Stimulated activated CD4-positive, alpha-beta T cell treated with anti-CD3 and anti-CD28 coated beads, Interleukin-4, amount 100 ng/mL, for 48 hours (primary cell): ENCODE results near the gene TRIM37.

Experiments used
- DNase-seq, 2 donors: peaks; one replicate each; pipeline ENCODE4 v3.0.0-alpha.2; 2020; ENCODE audit warnings: low read depth in 2 of 2

TRIM37 gene

GRCh38 chr17:59030811-59031210 is 75.9 kb downstream of the TRIM37 start:
- DNase-seq: no peak

GRCh38 chr17:59028328-59028727 is 78.4 kb downstream of the TRIM37 start:
- DNase-seq: no peak

DNA sequence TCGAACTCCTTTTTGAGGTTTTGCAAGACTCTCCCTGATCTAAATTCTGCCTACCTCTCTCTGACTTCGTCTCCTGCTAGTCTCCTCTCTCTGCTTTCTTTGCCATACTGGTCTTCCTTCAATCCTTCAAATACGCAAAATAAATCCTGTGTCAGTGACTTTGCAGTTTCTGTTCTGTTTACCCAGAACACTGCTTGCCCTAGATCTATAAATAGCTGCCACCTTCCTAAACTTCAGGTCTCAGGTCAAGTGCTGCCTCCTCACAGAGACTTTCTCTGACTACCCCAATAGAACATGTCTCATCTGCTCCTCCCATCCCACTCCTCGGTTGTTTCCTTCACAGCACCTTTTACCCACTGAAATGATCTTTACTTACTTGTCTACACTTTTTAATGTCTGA is 78.9 kb downstream of the TRIM37 start:
- DNase-seq: no peak

DNA sequence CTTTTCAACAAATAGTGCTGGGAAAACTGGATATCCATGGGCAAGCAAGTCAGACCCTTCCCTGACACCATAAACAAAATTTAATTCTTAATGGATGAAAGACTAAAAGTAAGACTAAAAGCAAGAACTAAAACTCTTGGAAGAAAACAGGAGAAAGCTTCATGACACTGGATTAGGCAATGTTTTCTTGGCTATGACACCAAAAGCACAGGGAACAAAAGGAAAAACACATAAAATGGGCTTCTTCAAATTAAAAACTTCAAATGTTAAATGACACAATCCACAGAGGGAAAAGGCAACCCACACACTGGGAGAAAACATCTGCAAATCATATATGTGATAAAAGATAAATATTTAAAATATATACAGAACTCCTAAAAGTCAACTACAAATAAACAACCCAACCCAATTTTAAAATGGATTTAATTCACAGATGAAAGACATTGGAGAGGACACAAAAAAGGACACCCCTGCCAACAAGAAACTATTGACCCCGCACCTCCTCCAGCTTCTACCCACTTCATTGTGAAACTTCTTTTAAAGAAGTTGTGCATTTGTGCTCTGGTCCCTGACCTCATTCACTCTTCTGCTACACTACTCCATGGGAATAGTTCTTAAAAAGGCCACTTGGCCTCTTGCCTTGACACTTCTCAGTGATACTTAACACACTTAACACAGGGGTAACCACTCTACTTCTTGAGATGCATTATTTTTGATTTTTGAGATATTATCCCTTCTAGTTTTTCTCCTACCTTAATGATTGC is 80.3 kb downstream of the TRIM37 start:
- no peak for DNase-seq

DNA sequence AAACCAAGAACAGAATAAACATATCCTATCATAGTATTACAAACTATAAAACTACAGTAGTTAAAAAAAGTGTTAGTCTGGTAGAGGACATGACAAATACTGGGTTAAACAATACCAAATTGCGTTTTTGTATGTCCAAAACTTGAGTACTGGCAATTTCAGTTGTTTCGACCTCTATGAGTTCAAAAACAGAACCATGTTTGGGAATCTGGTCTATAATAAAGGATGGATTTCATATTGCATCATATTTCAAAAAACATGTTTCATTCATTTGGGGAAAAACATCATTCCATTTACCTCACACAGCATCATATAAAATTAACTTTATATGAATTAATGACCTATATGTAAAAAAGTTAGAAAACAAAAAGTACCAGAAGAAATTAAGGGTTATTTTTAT is 81.8 kb downstream of the TRIM37 start:
- DNase-seq: no peak

- no peak for DNase-seq
These were observed 88.7 kb downstream of the TRIM37 start for GRCh38 chr17:59018019-59018418.

DNA sequence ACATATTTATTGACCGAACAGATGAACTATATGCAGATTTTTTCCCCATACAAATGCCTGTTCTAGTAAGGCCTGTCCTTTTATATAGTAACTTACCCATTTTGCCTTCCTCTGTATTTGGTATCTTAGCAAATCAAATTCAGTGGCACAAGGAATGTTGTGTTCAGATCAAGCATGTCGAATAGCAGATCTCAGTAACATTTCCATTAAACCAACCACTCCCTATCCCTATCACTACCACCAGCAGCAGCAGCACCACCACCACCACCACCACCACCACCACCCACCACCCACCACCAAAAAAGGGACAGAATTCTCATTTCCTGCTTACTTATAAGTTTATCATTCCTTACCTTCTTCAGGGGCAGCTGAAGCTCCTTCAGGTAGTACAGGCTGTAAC is 94.7 kb downstream of the TRIM37 start:
- no peak for DNase-seq

DNA sequence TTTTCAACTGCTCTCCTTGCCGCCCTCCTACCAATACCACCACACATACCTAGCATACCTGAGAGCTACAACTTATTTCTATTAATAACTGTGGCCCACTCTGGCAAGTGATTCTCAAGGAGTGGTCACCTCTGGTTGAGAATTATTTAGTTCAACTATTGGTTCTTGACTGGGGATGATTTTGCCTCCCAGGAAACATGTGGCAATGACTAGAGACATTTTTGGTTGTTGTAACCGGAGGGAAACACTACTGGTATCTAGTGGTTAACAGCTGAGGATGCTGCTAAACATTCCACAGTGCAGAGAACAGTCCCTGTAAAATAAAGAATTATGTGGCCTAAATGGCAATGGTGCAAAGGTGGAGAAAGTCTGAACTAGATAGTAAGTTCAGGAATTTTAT is 96.7 kb downstream of the TRIM37 start:
- DNase-seq: no peak

GRCh38 chr17:59008737-59009136 is 97.9 kb downstream of the TRIM37 start:
- no peak for DNase-seq

DNA sequence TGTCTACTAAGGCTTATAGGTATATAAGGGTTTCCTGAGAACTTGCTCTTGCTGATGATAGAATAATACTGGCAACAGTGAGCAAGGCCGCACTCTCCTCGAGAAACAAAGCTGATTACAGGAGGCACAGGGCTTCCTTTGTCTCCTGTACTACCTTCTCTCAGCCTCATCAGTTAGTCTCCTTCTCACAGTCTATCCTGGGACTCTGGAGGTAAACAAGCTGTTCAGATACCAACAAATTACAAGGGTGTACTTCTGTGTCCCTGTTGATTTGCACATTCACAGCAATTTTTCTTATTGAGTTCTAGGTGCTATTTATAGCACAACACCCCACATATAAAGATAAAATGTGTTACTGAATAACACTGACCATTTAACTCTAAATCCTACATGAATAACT is 98.7 kb downstream of the TRIM37 start:
- no peak for DNase-seq

- DNase-seq: peak; percentile 34 to 54
These were observed 102.2 kb downstream of the TRIM37 start for GRCh38 chr17:59004338-59005111.

DNA sequence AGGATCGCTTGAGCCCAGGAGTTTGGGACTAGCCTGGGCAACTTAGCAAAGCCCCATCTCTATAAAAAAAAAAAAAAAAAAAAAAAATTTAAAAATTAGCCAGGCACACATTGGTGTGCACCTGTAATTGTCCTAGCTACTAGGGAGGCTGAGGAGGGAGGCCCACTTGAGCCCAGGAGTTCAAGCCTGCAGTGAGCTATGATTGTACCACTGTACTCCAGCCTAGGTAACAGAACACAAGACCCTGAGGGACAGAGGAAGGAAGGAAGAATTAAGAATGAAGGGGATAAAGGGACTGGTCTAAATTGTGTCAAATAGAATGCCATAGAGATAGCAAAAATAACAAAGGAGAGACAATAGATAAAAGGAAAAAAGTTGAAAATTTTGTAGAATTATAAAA is 102.8 kb downstream of the TRIM37 start:
- no peak for DNase-seq

DNA sequence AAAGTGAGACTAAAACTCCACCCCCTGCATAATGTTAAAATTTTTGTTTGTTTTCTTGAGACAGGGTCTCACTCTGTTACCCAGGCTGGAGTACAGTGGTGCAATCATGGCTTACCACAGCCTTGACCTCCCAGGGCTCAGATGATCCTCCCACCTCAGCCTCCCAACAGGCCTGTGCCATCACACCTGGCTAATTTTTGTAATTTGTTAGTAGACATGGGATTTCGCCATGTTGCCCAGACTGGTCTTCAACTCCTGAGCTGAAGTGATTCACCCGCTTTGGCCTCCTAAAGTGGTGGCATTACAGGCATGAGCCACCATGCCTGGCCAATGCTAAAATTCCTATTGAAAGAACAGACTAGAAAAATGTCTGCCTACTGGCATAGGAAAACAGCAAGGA is 103.8 kb downstream of the TRIM37 start:
- DNase-seq: no peak

DNA sequence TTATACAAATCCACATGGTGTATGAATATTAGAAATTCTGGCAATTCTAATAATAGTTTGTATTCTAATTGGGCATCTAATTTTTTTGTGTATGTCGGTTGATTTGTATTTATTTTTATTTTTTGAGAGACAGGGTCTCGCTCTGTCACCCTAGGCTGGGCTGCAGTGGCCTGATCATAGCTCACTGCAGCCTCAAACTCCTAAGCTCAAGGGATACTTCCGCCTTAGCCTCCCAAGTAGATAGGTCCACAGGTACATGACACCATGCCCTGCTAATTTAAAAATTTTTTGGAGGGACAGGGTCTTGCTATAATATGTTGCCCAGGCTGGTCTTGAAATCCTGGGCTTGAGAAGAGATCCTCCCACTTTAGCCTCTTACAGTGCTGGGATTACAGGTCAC is 104.6 kb downstream of the TRIM37 start:
- no peak for DNase-seq

- DNase-seq: peak; percentile 51 to 69
These were observed 105.4 kb downstream of the TRIM37 start for GRCh38 chr17:59001158-59001814.

GRCh38 chr17:59000022-59000421 is 106.7 kb downstream of the TRIM37 start:
- DNase-seq: no peak

- DNase-seq: no peak
These were observed 107.2 kb downstream of the TRIM37 start for GRCh38 chr17:58999500-58999899.

DNA sequence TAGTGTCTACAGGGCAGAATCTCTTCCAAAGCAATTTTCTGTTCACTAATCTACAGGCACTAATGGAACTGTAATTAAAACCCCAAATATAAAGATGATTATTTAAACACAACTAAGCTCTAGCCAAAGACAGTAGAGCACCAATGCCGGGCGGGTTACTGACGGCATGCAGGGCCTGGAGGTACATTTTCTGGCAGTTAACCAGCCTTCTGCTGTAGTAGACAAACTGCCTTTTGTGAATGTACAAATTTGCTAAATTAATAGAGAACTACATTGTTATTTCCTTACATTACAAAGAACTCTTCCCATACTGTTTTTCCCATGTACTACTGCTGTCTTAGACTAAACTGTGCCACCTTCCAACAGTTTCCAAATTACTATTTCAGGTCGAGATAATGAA is 107.8 kb downstream of the TRIM37 start:
- no peak for DNase-seq

DNA sequence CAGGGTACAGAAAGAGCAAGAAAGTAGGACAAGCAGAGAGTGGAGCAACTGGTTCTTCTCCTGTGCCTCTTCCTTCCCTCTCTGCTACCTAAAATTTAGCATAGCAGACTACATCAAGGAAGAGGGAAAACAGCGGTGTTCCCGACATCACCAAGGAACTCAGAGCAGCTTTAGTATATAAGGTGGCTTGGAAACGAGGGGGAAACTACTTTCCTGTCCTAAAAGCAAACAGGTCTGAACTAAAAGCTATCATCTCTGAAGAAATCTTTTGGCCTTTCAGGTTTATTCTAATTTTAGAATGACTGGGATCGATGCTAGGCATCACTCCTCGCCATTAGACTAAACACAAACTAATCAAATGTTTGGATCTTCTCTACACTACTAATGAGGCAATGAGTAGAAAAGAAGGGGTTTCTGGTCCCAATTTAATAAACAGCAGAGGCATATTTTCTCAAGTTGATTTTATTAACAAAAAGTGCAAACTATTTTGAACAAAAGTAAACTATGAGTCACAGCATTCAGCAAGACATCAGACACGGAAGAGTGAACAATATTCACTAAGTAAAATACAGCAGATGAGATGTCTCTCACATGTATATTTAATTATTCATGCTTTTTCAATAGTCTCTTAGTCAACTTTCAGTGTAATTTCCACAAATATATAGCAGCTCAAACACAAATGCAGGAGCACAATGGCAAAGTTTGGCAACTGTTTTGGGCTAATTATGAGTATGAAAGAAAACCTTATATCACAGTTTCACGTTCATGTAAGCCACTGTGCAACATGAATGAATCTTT is 108.7 kb downstream of the TRIM37 start:
- no peak for DNase-seq

- no peak for DNase-seq
These were observed 109.7 kb downstream of the TRIM37 start for GRCh38 chr17:58996968-58997367.

DNA sequence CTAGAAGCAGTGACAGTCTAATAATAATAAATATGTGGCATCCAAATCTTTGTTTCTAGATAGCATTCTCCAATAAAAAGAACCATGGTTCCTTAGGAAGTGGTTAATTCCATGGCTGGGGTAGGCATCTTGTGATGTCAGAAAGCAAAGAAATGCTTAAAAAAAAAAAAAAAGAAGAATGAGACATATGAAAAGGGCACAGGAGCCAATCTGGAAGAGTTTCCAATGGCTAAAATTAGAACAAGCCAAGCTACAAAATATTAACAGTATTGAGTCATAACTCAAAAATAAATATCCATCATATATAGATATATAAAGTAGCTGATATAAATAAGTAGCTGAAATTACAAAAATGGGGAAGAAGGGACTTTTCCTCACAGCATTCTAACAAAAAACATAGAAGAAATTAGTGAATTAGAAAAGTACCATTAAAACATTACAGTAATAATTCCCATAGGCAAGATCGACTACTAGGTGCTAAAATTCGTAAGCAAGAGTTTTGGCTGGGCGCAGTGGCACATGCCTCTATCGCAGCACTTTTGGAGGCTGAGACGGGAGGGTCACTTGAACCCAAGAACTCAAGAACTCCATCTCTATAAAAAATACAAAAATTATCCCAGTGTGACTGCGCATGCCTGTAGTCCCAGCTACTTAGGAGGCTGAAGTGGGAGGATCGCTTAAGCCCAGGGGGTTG is 111.3 kb downstream of the TRIM37 start:
- DNase-seq: no peak
